GM18508 (cell line): ENCODE data around the gene KEAP1.
"Not testable (repeated sequence)": the region's sequence is repeated elsewhere in the genome, so short reads cannot be mapped to it uniquely, and the experiment has no call there.

Source experiments
- ATAC-seq: cut with Tn5 transposase; IDR thresholded peaks from one replicate; pipeline ENCODE4 v1.9.1; 2021; ENCODE audit warnings: moderate number of reproducible peaks; ENCODE audit not compliant: insufficient read depth, unreplicated experiment

KEAP1 gene

GRCh38 chr19:10503002-10503789 lies at the start of gene KEAP1:
KEAP1 (minus strand) TSS chr19:10503356; CDS start chr19:10500033, 3,323 bp downstream.
- no peak for ATAC-seq

GRCh38 chr19:10552510-10553053 lies 49.4 kb upstream of the KEAP1 start:
- ATAC-seq: no peak

- ATAC-seq: no peak
Observed at GRCh38 chr19:10551698-10552301, 48.6 kb upstream of the KEAP1 start.

GRCh38 chr19:10551006-10551405 lies 47.9 kb upstream of the KEAP1 start:
- not testable (repeated sequence) for ATAC-seq

- ATAC-seq: no peak
Observed at GRCh38 chr19:10550336-10550735, 47.2 kb upstream of the KEAP1 start.

GRCh38 chr19:10549733-10550132 lies 46.6 kb upstream of the KEAP1 start:
- ATAC-seq: no peak

- no peak for ATAC-seq
Observed at GRCh38 chr19:10548746-10549276, 45.7 kb upstream of the KEAP1 start.

GRCh38 chr19:10546817-10547216 lies 43.7 kb upstream of the KEAP1 start:
- ATAC-seq: no peak

GRCh38 chr19:10544753-10545251 lies 41.6 kb upstream of the KEAP1 start:
- ATAC-seq: no peak

GRCh38 chr19:10544242-10544752 lies 41.1 kb upstream of the KEAP1 start:
- no peak for ATAC-seq

GRCh38 chr19:10543420-10544241 lies 40.5 kb upstream of the KEAP1 start, which contains the start of gene ATG4D:
ATG4D (plus strand) TSS chr19:10543904; CDS start chr19:10544091, 187 bp downstream.
- no peak for ATAC-seq

- ATAC-seq: no peak
Observed at GRCh38 chr19:10543059-10543419, 39.9 kb upstream of the KEAP1 start.

GRCh38 chr19:10539016-10539415 lies 35.9 kb upstream of the KEAP1 start:
- not testable (repeated sequence) for ATAC-seq

GRCh38 chr19:10538204-10538983 lies 35.2 kb upstream of the KEAP1 start:
- ATAC-seq: no peak

- ATAC-seq: no peak
Observed at GRCh38 chr19:10537668-10538067, 34.5 kb upstream of the KEAP1 start.

- ATAC-seq: no peak
Observed at GRCh38 chr19:10535613-10536012, 32.5 kb upstream of the KEAP1 start.

- no peak for ATAC-seq
Observed at GRCh38 chr19:10533646-10534386, 30.7 kb upstream of the KEAP1 start.

GRCh38 chr19:10532457-10532856 lies 29.3 kb upstream of the KEAP1 start:
- ATAC-seq: no peak

- ATAC-seq: not testable (repeated sequence)
Observed at GRCh38 chr19:10526887-10527286, 23.7 kb upstream of the KEAP1 start.
